WTC11 (cell line): ENCODE data around the gene NR1H3. TPM values are rescaled to one million over a fixed set of nuclear protein-coding genes. Genes with fewer than 3 reads are reported as not detected.

ENCODE experiments used
- AFF4 ChIP-seq: sonication (generic); formaldehyde crosslinking; IDR thresholded peaks from 2 replicates; pipeline ENCODE4 v1.8.1; 2023; ENCODE audit warnings: mild to moderate bottlenecking, missing genetic modification reagents, borderline replicate concordance
- ATF2 ChIP-seq: sonication (generic); formaldehyde crosslinking; IDR thresholded peaks from 2 replicates; pipeline ENCODE4 v1.8.1; 2022; ENCODE audit warnings: low read depth, missing genetic modification reagents, borderline replicate concordance
- CREB1 ChIP-seq: sonication (generic); formaldehyde crosslinking; IDR thresholded peaks from 2 replicates; pipeline ENCODE4 v1.8.0; 2023; ENCODE audit warnings: mild to moderate bottlenecking, missing genetic modification reagents
- CTCF ChIP-seq: fragments of 200-600 bp; IDR thresholded peaks from 2 replicates; pipeline ENCODE4 v1.8.0; 2022; ENCODE audit warnings: antibody characterized with exemption
- ELF4 ChIP-seq: sonication (generic); formaldehyde crosslinking; IDR thresholded peaks from 2 replicates; pipeline ENCODE4 v1.8.1; 2022; ENCODE audit warnings: low read depth, mild to moderate bottlenecking, moderate library complexity, missing genetic modification reagents
- FOXK1 ChIP-seq: sonication (generic); formaldehyde crosslinking; IDR thresholded peaks from 2 replicates; pipeline ENCODE4 v1.8.0; 2022; ENCODE audit warnings: mild to moderate bottlenecking, moderate library complexity, missing genetic modification reagents
- GTF2I ChIP-seq: fragments of 250-450 bp; sonication (Bioruptor Pico); conservative IDR thresholded peaks from 2 replicates; pipeline ENCODE4 v1.4.0; 2021; ENCODE audit warnings: mild to moderate bottlenecking
- HMGA2 ChIP-seq: fragments of 250-450 bp; sonication (Bioruptor Pico); IDR thresholded peaks from 2 replicates; pipeline ENCODE4 v1.4.0; 2021; ENCODE audit warnings: mild to moderate bottlenecking, moderate library complexity
- IRF2 ChIP-seq: sonication (generic); formaldehyde crosslinking; IDR thresholded peaks from 2 replicates; pipeline ENCODE4 v1.8.0; 2022; ENCODE audit warnings: low read depth, missing genetic modification reagents, borderline replicate concordance
- KAT7 ChIP-seq: sonication (generic); formaldehyde crosslinking; IDR thresholded peaks from 2 replicates; pipeline ENCODE4 v1.8.1; 2023; ENCODE audit warnings: missing genetic modification reagents, mild to moderate bottlenecking, borderline replicate concordance
- MAX ChIP-seq: sonication (generic); formaldehyde crosslinking; IDR thresholded peaks from 2 replicates; pipeline ENCODE4 v1.8.0; 2022; ENCODE audit warnings: mild to moderate bottlenecking, missing genetic modification reagents
- MLX ChIP-seq: sonication (generic); formaldehyde crosslinking; IDR thresholded peaks from 2 replicates; pipeline ENCODE4 v1.8.1; 2023; ENCODE audit warnings: mild to moderate bottlenecking, missing genetic modification reagents, moderate library complexity
- MXD4 ChIP-seq: fragments of 250-450 bp; sonication (Bioruptor Pico); IDR thresholded peaks from 2 replicates; pipeline ENCODE4 v1.8.0; 2021; ENCODE audit warnings: mild to moderate bottlenecking, moderate library complexity, borderline replicate concordance
- NFYB ChIP-seq: sonication (generic); formaldehyde crosslinking; conservative IDR thresholded peaks from 2 replicates; pipeline ENCODE4 v1.8.0; 2022; ENCODE audit warnings: low read depth, missing genetic modification reagents
- NR3C1 ChIP-seq: sonication (generic); formaldehyde crosslinking; conservative IDR thresholded peaks from 2 replicates; pipeline ENCODE4 v1.8.1; 2023; ENCODE audit warnings: low read depth, mild to moderate bottlenecking, missing genetic modification reagents
- PRRX2 ChIP-seq: fragments of 250-450 bp; sonication (Bioruptor Pico); IDR thresholded peaks from 2 replicates; pipeline ENCODE4 v1.8.0; 2021; ENCODE audit warnings: mild to moderate bottlenecking
- RELA ChIP-seq: sonication (generic); formaldehyde crosslinking; IDR thresholded peaks from 2 replicates; pipeline ENCODE4 v1.8.1; 2022; ENCODE audit warnings: missing genetic modification reagents, mild to moderate bottlenecking, borderline replicate concordance
- SMAD3 ChIP-seq: sonication (generic); formaldehyde crosslinking; IDR thresholded peaks from 2 replicates; pipeline ENCODE4 v1.8.0; 2022; ENCODE audit warnings: missing genetic modification reagents, mild to moderate bottlenecking, borderline replicate concordance
- SOX15 ChIP-seq: fragments of 250-450 bp; sonication (Bioruptor Pico); IDR thresholded peaks from 2 replicates; pipeline ENCODE4 v1.9.0; 2021; ENCODE audit warnings: mild to moderate bottlenecking
- SP1 ChIP-seq: sonication (generic); formaldehyde crosslinking; conservative IDR thresholded peaks from 2 replicates; pipeline ENCODE4 v1.8.1; 2022; ENCODE audit warnings: missing genetic modification reagents
- TCF7 ChIP-seq: sonication (generic); formaldehyde crosslinking; IDR thresholded peaks from 2 replicates; pipeline ENCODE4 v1.8.0; 2022; ENCODE audit warnings: mild to moderate bottlenecking, low read depth, missing genetic modification reagents, moderate library complexity
- TP53 ChIP-seq: sonication (generic); formaldehyde crosslinking; IDR thresholded peaks from 2 replicates; pipeline ENCODE4 v1.8.1; 2023; ENCODE audit warnings: mild to moderate bottlenecking, missing genetic modification reagents
- ZNF121 ChIP-seq: sonication (generic); formaldehyde crosslinking; IDR thresholded peaks from 2 replicates; pipeline ENCODE4 v1.8.0; 2023; ENCODE audit warnings: missing genetic modification reagents
- ZNF219 ChIP-seq: sonication (generic); formaldehyde crosslinking; IDR thresholded peaks from 2 replicates; pipeline ENCODE4 v1.8.0; 2023; ENCODE audit warnings: missing genetic modification reagents, mild to moderate bottlenecking, borderline replicate concordance
- ZNF232 ChIP-seq: sonication (generic); formaldehyde crosslinking; IDR thresholded peaks from 2 replicates; pipeline ENCODE4 v1.8.0; 2022; ENCODE audit warnings: mild to moderate bottlenecking, missing genetic modification reagents
- ZNF281 ChIP-seq: sonication (generic); formaldehyde crosslinking; IDR thresholded peaks from 2 replicates; pipeline ENCODE4 v1.8.0; 2023; ENCODE audit warnings: mild to moderate bottlenecking, missing genetic modification reagents
- ZNF671 ChIP-seq: fragments of 250-450 bp; sonication (Bioruptor Pico); IDR thresholded peaks from 2 replicates; pipeline ENCODE4 v1.8.0; 2021; ENCODE audit warnings: mild to moderate bottlenecking
- total RNA-seq: library from RNA; stranded (reverse); gene quantifications from 3 replicates; pipeline ENCODE4 v1.2.3, GENCODE V29; 2021

Gene NR1H3
- total RNA-seq, 1 experiment from 2014 or later = 26.3 TPM

GRCh38 chr11:47269002-47269828, 11.4 kb downstream of the NR1H3 start (continued):
- TF ChIP-seq MXD4 (CRISPR knock-in tag) (no peak), SMAD3 (no peak), MLX (no peak), ATF2 (no peak), ZNF281 (CRISPR knock-in tag) (no peak), GTF2I (CRISPR knock-in tag) (no peak), CREB1 (peak; percentile 51; the same call in 1 of the 2 replicates), KAT7 (CRISPR knock-in tag) (0 out of 2 replicates have a peak, but pooled peaks have one; percentile 17), RELA (CRISPR knock-in tag) (no peak), MAX (CRISPR knock-in tag) (peak; percentile 73), NFYB (no peak), SOX15 (CRISPR knock-in tag) (no peak), ZNF219 (CRISPR knock-in tag) (no peak), NR3C1 (CRISPR knock-in tag) (no peak), ZNF121 (no peak), HMGA2 (CRISPR knock-in tag) (no peak), TP53 (CRISPR knock-in tag) (no peak), CTCF (no peak), IRF2 (no peak), FOXK1 (CRISPR knock-in tag) (peak; percentile 60; the same call in 1 of the 2 replicates), PRRX2 (CRISPR knock-in tag) (no peak), ZNF232 (CRISPR knock-in tag) (no peak; the same call in 1 of the 2 replicates), SP1 (CRISPR knock-in tag) (peak; percentile 55), ELF4 (CRISPR knock-in tag) (no peak), ZNF671 (CRISPR knock-in tag) (no peak), TCF7 (no peak), AFF4 (CRISPR knock-in tag) (no peak)
